Astrocyte (in vitro differentiated cells and primary cell): ENCODE results near the gene ABHD12. TPM values are rescaled to one million over a fixed set of nuclear protein-coding genes. Genes with fewer than 3 reads are reported as not detected.

Experiments
- DNase-seq: peaks from one replicate; pipeline ENCODE4 v3.0.0-alpha.2; 2010; ENCODE audit warnings: low read depth
- FAIRE-seq: peaks from 2 replicates; lab custom pipeline; 2011; peaks lifted over from hg19 to GRCh38; lab: Jason Lieb, UNC
- H2AFZ ChIP-seq: 2 replicates; pipeline ENCODE4 v1.6.0; 2012; ENCODE audit warnings: low read depth, low read length, inconsistent platforms
- H3K27ac ChIP-seq: 2 replicates; pipeline ENCODE4 v1.5.1; 2011; ENCODE audit warnings: low read depth, low read length, inconsistent platforms
- H3K27me3 ChIP-seq: 2 replicates; pipeline ENCODE4 v1.6.0; 2011; ENCODE audit warnings: low read length, inconsistent platforms; ENCODE audit not compliant: insufficient read depth
- H3K36me3 ChIP-seq: 2 replicates; pipeline ENCODE4 v1.5.1; 2011; ENCODE audit warnings: low read length, inconsistent platforms; ENCODE audit not compliant: insufficient read depth
- H3K4me1 ChIP-seq: 2 replicates; pipeline ENCODE4 v1.5.1; 2011; ENCODE audit warnings: low read length, inconsistent platforms; ENCODE audit not compliant: insufficient read depth
- H3K4me2 ChIP-seq: 2 replicates; pipeline ENCODE4 v1.6.0; 2012; ENCODE audit warnings: low read length, inconsistent platforms
- H3K4me3 ChIP-seq: 2 replicates; pipeline ENCODE4 v1.5.1; 2011; ENCODE audit warnings: low read depth, mild to moderate bottlenecking, low read length, inconsistent platforms; ENCODE audit not compliant: insufficient read depth
- H3K79me2 ChIP-seq: 2 replicates; pipeline ENCODE4 v1.6.0; 2012; ENCODE audit warnings: mild to moderate bottlenecking, low read length, inconsistent platforms; ENCODE audit not compliant: insufficient read depth
- H3K9ac ChIP-seq: 2 replicates; pipeline ENCODE4 v1.6.0; 2012; ENCODE audit warnings: mild to moderate bottlenecking, low read length, inconsistent platforms
- H3K9me3 ChIP-seq: 2 replicates; pipeline ENCODE4 v1.5.1; 2012; ENCODE audit warnings: low read depth, mild to moderate bottlenecking, low read length, inconsistent platforms; ENCODE audit not compliant: insufficient read depth
- H4K20me1 ChIP-seq: 2 replicates; pipeline ENCODE4 v1.6.0; 2012; ENCODE audit warnings: low read length, inconsistent platforms; ENCODE audit not compliant: insufficient read depth
- H3K27ac Mint-ChIP-seq: one replicate; pipeline ENCODE4 v1.8.0; 2021; ENCODE audit warnings: mild to moderate bottlenecking, mixed read lengths; ENCODE audit not compliant: unreplicated experiment
- H3K27me3 Mint-ChIP-seq: one replicate; pipeline ENCODE4 v1.8.0; 2021; ENCODE audit warnings: low read depth, mixed read lengths; ENCODE audit not compliant: unreplicated experiment
- H3K36me3 Mint-ChIP-seq: one replicate; pipeline ENCODE4 v1.8.0; 2021; ENCODE audit warnings: low read depth, mixed read lengths; ENCODE audit not compliant: unreplicated experiment
- H3K4me1 Mint-ChIP-seq: one replicate; pipeline ENCODE4 v1.8.0; 2021; ENCODE audit warnings: low read depth, mixed read lengths; ENCODE audit not compliant: unreplicated experiment
- H3K4me3 Mint-ChIP-seq: one replicate; pipeline ENCODE4 v1.8.0; 2021; ENCODE audit warnings: mild to moderate bottlenecking, moderate library complexity, mixed read lengths; ENCODE audit not compliant: unreplicated experiment
- H3K9me3 Mint-ChIP-seq: one replicate; pipeline ENCODE4 v1.8.0; 2021; ENCODE audit warnings: mild to moderate bottlenecking, mixed read lengths; ENCODE audit not compliant: unreplicated experiment
- CTCF ChIP-seq: IDR thresholded peaks from 2 replicates; pipeline ENCODE4 v1.5.1; 2011; ENCODE audit warnings: low read depth, mild to moderate bottlenecking, inconsistent platforms, low read length, moderate library complexity; ENCODE audit not compliant: insufficient read depth
- EZH2 ChIP-seq: IDR thresholded peaks from 2 replicates; pipeline ENCODE4 v1.6.1; 2012; ENCODE audit warnings: mild to moderate bottlenecking, low read length, inconsistent platforms; ENCODE audit not compliant: insufficient read depth
- total RNA-seq: library from RNA; stranded (reverse); gene quantifications from 2 replicates; pipeline ENCODE4 v1.2.1, GENCODE V29; 2021

ABHD12 gene
- total RNA-seq, 1 donor from 2014 or later = 98.1 TPM

GRCh38 chr20:25286917-25287316, 103.7 kb downstream of the ABHD12 start:
- no peak overlapping the region for H3K9ac ChIP-seq
- H3K4me3 ChIP-seq = no peak overlapping the region
- H3K27ac Mint-ChIP-seq = peak overlapping the region; percentile 26
- H3K4me2 ChIP-seq = no peak overlapping the region
- H3K36me3 ChIP-seq = peaks cover 32% of the 10 kb centered on the region
- DNase-seq = no peak
- no peak for FAIRE-seq
- H2AFZ ChIP-seq = no peak overlapping the region
- H3K4me3 Mint-ChIP-seq = no peak overlapping the region
- H3K4me1 ChIP-seq = no peaks in the 10 kb centered on the region
- H3K4me1 Mint-ChIP-seq = no peaks in the 10 kb centered on the region
- H3K27me3 Mint-ChIP-seq = no peaks in the 10 kb centered on the region
- H3K27me3 ChIP-seq = no peaks in the 10 kb centered on the region
- H3K9me3 ChIP-seq = no peaks in the 10 kb centered on the region
- H4K20me1 ChIP-seq = peaks cover 50% of the 10 kb centered on the region
- TF ChIP-seq EZH2 (no peak), CTCF (no peak)
- peaks cover 17% of the 10 kb centered on the region for H3K79me2 ChIP-seq
- H3K27ac ChIP-seq = no peak overlapping the region
- H3K36me3 Mint-ChIP-seq = peaks cover 36% of the 10 kb centered on the region
- no peaks in the 10 kb centered on the region for H3K9me3 Mint-ChIP-seq

- Mint-ChIP-seq H3K4me3 (no peak overlapping the region), H3K9me3 (no peaks in the 10 kb centered on the region), H3K27me3 (no peaks in the 10 kb centered on the region), H3K4me1 (no peaks in the 10 kb centered on the region), H3K27ac (peak overlapping the region; percentile 77), H3K36me3 (peaks cover 36% of the 10 kb centered on the region)
- FAIRE-seq = no peak
- Histone ChIP-seq H4K20me1 (peaks cover 54% of the 10 kb centered on the region), H3K36me3 (peaks cover 38% of the 10 kb centered on the region), H2AFZ (no peak overlapping the region), H3K9me3 (no peaks in the 10 kb centered on the region), H3K4me3 (no peak overlapping the region), H3K4me2 (no peak overlapping the region), H3K9ac (no peak overlapping the region), H3K4me1 (no peaks in the 10 kb centered on the region), H3K27me3 (no peaks in the 10 kb centered on the region), H3K27ac (no peak overlapping the region), H3K79me2 (peaks cover 17% of the 10 kb centered on the region)
- no peak for TF ChIP-seq EZH2
- no peak for TF ChIP-seq CTCF
- DNase-seq = no peak
Measured at GRCh38 chr20:25285856-25286798, 104.5 kb downstream of the ABHD12 start.
